Putamen (tissue), 1 donor: Measurements from ENCODE around the gene CRB2.
A peak's percentile ranks its signal among the peaks of the same experiment; 100 is the strongest.

ENCODE experiments used
- DNase-seq: peaks from one replicate; pipeline ENCODE4 v3.0.0-alpha.2; 2016; ENCODE audit warnings: low spot score

CRB2 gene

DNA sequence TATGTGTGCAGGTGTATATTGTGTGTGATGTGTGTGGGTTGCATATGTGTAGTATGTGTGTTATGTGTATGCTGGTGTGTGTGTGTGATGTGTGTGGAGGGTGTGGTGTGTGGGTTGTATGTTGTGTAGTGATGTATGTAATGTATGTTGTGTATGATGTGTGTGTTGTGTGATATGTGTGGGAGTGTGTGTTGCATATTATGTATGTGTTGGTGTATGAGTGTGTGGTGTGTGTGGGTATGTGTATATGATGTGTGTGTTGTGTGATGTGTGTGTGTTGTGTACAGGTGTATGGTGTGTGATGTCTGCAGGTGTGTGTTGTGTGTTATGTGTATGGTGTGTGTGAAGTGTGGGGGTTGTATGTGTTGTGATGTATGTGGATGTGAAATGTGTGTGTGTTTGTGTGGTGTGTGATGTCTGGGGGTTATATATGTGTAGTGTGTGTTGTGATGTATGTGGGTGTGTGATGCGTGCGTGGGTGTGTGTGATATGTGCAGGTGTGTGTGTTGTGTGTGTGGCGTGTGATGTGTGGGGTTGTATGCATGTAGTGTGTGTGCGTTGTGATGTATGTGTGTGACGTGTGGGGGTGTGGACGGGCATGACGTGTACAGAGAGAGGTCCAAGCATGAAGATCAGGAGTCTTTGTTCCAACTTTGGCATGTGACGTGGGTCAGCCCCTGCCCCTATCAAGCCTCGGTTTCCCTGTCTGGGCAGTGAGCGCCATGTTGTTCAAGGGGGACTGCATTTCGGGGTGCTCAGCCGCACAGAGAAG, 8.5 kb upstream of the CRB2 start:
- no peak for DNase-seq

GRCh38 chr9:123348317-123348992, 7.5 kb upstream of the CRB2 start:
- DNase-seq: no peak

GRCh38 chr9:123349033-123349432, 7.0 kb upstream of the CRB2 start:
- no peak for DNase-seq

GRCh38 chr9:123349691-123350480, 6.1 kb upstream of the CRB2 start:
- DNase-seq: no peak

DNA sequence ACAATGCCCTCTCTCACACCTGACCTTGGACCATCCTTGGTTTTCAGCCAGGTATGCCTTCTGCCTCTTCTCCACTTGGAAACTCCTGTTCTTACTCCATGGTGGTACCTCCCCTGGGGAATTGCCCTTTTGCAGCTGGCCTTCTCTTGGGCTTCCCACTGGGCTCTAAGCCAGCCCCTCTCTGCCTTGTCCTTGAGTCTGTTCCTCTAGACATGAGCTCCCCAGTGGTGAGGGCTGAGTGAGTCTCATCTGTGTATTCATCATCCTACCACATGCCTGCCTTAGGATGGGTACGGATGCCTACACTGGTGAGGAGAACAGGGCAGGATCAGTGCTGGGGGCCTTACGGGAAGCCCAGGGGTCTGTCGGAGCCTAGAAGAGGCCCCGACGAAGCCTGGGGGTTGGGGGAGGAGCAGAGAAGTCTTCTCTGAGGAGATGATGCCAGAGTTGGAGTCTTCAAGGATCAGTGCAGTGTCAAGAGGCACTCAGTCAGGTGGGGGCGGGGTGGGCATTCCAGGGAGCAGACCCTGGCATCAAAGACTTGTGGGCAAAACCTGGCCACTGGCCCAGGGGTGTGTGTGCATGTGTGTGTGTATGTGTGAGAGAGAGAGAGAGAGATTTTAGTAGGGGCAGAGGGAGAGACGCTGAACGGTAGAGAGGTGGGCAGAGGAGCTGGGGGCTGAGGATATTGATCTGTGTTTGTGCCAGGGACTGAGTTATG, 5.2 kb upstream of the CRB2 start:
- no peak for DNase-seq

GRCh38 chr9:123353041-123353440, 3.0 kb upstream of the CRB2 start:
- DNase-seq: no peak

DNA sequence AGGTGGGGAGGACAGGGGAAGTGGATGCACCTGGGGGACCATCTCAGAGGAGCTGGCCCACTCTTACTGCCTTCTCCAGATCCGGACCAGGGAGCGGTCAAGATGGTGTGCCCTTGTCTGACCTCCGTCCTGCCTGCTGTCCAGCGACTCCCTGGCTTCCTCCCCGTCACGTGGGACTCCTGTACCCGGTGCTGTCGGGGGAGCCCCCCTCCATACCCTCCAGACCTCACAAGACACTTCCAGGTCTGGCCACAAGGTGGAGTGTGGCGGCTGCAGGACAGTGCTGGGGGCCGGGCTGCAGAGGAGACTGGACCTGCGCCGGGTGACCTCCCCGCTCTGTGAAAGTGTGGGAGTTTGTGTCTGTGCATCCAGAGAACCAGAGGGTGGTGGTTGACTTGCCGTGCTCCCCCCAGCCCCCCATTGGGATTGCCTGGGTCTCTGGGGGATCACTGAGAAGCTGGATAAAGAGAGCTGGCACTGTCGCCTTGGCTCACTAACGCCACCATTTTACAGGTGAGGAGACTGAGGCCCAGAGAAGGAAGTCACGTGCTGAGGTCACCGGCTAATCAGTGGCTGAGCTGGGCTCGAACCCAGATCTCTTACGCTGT, 1.9 kb upstream of the CRB2 start:
- DNase-seq: no peak

- DNase-seq: no peak
Observed at GRCh38 chr9:123354806-123355508, 1.0 kb upstream of the CRB2 start.

DNA sequence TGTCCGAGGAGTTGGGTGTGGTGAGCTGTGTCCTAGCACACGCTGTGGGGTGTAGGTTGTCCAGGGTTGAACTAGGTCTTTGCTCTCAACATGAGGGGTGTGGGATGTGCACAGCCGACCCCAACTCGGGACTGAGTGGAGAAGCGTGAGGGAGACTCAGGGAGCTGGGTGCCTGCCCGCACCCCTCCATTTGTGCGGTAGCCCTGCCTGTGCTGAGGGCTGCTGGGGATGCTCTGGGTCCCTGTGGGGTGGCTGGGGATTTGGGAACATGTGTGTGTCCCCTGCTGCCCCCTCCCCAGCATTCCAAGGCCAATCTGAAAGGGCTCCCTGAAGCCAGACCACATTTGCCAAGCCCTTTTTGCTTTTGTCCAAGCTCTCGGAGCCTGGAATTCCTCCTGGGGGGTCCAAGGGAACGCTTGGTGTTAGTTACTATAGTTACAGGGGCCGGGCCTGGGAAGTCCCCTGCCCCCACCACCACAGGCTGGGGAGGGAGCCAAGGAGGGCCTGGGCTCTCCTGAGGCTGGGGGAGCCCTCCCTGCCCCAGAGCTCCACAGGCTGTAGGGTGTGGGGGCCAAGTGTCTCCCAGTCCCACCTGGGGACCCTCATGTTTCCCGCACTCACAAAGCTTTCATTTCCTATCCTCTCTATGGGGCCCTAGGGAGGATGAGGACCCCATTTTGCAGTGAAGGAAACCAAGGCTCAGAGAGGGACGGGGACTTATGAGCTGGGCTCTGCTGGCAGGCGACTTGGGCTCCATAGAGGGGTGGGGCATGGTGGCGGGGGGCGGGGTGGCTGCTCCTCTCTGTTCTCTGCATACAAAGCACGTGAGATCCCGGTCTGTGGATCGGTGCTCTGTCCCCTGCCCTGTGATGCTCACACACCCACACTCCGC, 1.1 kb downstream of the CRB2 start:
- DNase-seq: no peak

DNA sequence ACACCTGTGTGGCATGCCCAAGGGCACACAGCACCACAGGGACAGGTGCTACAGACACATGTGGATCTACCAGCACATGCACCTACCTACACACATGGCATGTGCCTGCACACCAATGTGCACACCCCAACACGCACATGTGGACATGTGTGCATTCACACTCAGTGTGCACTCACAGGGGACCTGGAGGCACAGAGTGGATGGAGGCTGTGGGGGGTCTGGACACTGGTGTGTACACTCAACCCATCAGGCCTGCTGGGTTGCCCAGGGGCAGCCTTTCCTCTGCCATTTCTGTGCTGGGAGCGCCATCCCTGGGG, 1.7 kb downstream of the CRB2 start:
- DNase-seq: no peak

- DNase-seq: peak; percentile 93
Observed at GRCh38 chr9:123358181-123358905, 2.3 kb downstream of the CRB2 start.

GRCh38 chr9:123359106-123359505, 3.1 kb downstream of the CRB2 start:
- DNase-seq: no peak

GRCh38 chr9:123359546-123359945, 3.5 kb downstream of the CRB2 start:
- DNase-seq: no peak

DNA sequence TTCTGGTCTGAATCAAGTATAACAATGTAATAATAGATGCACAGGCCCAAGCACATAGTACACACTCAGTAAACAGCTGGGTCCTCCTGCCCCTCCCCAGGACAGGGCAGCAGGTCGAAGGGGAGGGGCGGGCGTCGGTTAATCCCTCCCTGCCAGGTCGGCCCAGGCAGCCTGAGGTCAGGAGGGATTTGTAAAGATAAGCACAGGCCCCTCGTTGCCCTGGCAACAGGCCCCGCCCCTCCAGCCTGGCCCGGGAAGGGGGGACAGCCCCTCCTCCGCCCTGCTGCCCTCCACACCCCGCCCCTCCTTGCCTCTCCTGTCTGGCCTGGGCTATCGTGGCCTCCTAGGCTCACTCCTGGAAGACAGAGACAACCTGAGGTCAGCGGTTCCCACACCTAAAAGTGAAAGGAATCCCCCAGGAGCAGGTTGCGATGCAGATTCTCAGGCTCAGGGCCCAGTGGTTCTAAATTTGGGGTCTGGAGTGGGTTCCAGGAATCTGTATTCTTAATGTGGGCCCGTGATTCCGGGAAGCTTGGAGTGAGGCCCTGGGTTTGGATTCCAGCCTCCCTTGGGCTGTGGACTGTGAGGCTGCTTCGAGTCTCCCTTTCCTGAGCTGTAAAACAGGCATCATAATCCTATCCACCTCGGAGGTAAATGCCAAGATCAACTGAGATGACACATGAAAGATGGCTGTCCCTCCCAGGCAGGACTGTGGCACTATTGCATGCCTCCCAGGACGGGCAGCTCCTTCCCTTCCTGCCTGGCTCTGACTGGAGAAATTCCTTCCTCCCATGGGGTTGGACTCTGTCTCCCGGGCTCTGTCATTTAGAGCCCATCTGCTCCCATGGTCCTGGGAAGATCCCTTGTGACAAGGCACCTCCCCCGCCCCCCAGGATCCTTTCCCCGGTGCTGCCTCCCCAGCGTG, 4.4 kb downstream of the CRB2 start:
- DNase-seq: no peak

DNA sequence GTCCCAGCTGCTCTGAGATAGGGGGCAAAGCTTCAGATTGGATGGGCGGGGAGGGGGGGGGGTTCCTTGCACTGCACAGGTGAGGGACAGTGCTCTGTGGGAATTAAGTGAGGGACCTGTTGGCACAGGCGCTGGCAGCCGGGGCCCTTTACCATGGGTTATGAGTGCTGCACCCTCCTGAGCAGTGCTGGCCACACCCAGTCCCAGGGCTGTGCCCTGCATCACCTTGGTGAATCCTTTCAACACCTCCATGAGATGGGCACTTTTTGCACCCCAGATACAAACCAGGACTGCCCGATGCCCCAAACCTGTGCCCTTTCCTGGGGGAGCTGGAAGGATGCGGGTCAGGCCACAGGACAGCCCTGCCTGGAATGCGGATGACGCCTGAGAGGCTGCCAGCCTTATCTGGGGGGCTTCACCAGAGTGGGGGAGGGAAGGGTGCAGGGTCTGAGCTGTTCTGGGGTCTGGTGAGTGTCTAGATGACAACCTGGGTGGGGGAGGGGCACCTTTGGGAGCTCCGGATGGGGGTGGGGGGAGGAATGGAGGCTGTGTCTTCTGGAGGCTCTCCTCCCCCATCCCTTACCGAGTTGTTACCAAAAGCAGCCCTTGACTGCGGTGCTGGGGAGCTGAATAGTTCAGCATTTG, 5.2 kb downstream of the CRB2 start:
- DNase-seq: no peak

DNA sequence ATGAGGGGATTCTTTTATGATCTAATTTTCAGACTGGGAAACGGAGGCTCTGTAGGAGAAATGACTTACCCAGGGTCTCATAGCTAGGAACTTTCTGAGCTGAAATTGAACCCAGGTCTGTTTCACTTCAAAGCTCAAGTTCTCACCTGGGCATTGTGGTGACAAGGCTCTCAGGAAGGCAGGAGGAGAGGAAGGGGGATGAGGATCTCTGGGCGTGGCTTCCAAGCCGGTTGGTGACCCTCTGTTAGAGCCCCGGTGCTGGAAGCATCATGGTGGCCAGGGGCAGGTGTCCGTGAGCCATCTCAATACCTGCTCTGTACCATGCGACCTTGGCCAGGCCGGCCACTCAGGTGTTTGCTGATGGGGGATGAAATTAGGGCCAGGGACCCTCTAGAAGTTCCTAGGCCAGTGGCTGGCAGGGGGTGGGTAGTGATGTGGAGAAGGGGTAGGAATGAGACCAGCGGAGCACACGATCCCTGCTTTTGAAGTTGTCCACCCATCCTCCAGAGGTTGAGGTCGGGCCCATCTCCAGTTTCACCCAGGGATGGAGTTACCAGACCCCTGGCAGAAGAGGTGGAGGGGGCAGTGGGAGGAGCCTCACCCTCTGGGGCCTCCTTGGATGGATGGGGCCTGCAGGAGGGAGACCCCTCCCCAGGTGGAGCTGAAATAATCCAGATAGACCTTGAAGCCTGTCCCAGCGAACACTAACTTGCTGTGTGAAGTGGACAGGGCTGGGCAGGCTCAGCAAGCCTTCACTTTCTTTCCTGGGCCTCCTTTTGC, 5.9 kb downstream of the CRB2 start:
- no peak for DNase-seq

- no peak for DNase-seq
Observed at GRCh38 chr9:123362856-123363255, 6.9 kb downstream of the CRB2 start.
